ENCODE measurements around the gene INAFM2.

DNA sequence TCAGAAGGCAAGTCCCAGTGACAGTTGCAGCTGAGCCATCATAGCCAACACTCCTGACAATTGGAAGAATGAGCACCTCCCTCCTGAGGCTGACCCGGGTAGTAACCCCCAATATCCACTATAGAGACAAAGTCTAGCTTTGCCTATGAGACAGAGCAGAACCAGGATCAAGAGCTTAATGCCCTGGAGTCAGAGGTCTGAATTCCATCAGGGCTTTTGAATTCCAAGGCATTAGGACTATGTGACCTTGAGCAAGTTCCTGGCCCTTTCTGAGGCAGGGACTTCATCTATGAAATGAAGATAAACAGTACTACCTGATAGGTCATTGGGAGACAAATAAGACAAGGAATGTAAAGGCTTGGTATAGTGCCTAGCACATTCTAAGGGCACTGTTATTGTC lies 3.1 kb upstream of the INAFM2 start:
- TF ChIP-seq POLR2A (IDR thresholded peaks at IDR 0.05; ENCODE audit: low read length): no peak
- TF ChIP-seq GATA1 (IDR thresholded peaks at IDR 0.05; ENCODE audit: low read depth, low read length): no peak
